HepG2 (cell line): Measurements from ENCODE around the gene CTSG. TPM values are rescaled to one million over a fixed set of nuclear protein-coding genes. Genes with fewer than 3 reads are reported as not detected.

Experiments
- DZIP1 ChIP-seq: sonication (generic); formaldehyde crosslinking; IDR thresholded peaks from 2 replicates; pipeline ENCODE4 v1.5.0; 2020; ENCODE audit warnings: mild to moderate bottlenecking, missing genetic modification reagents
- EP300 ChIP-seq, 3 experiments: sonication (generic) in 1 of 3; formaldehyde crosslinking in 1 of 3; IDR thresholded peaks; 2 replicates each; pipeline versions ENCODE4 v1.5.1 to v1.6.1; 2011 to 2020; ENCODE audit warnings: low read depth in 2 of 3, low read length in 2 of 3, borderline replicate concordance in 1 of 3, improper control_type of control experiment in 1 of 3, mild to moderate bottlenecking in 1 of 3, missing genetic modification reagents in 1 of 3, moderate library complexity in 1 of 3
- HMG20B ChIP-seq: conservative IDR thresholded peaks from 2 replicates; pipeline ENCODE4 v1.6.1; 2016; ENCODE audit warnings: missing genetic modification reagents, missing compliant biosample characterization
- JUND ChIP-seq: sonication (generic); formaldehyde crosslinking; IDR thresholded peaks from 2 replicates; pipeline ENCODE4 v1.8.0; 2022; ENCODE audit warnings: mild to moderate bottlenecking, missing genetic modification reagents
- MTA3 ChIP-seq: sonication (generic); formaldehyde crosslinking; IDR thresholded peaks from 2 replicates; pipeline ENCODE4 v1.4.0; 2020; ENCODE audit warnings: missing genetic modification reagents
- NFATC3 ChIP-seq: sonication (generic); formaldehyde crosslinking; IDR thresholded peaks from 2 replicates; pipeline ENCODE4 v1.5.1; 2020; ENCODE audit warnings: mild to moderate bottlenecking, missing genetic modification reagents
- PAWR ChIP-seq: sonication (generic); formaldehyde crosslinking; IDR thresholded peaks from 2 replicates; pipeline ENCODE4 v1.4.0; 2020; ENCODE audit warnings: missing genetic modification reagents, mild to moderate bottlenecking, borderline replicate concordance
- PAXIP1 ChIP-seq: sonication (generic); formaldehyde crosslinking; conservative IDR thresholded peaks from 2 replicates; pipeline ENCODE4 v1.4.0; 2020; ENCODE audit warnings: mild to moderate bottlenecking, missing genetic modification reagents, moderate library complexity
- SALL1 ChIP-seq: sonication (generic); formaldehyde crosslinking; IDR thresholded peaks from 2 replicates; pipeline ENCODE4 v1.8.0; 2022; ENCODE audit warnings: mild to moderate bottlenecking, missing genetic modification reagents
- SMAD9 ChIP-seq: sonication (generic); formaldehyde crosslinking; IDR thresholded peaks from 2 replicates; pipeline ENCODE4 v1.5.1; 2020; ENCODE audit warnings: mild to moderate bottlenecking, missing genetic modification reagents
- SMARCE1 ChIP-seq: fragments of 450-650 bp; IDR thresholded peaks from 2 replicates; pipeline ENCODE4 v1.6.1; 2017; ENCODE audit warnings: borderline replicate concordance
- STAG1 ChIP-seq: sonication (generic); formaldehyde crosslinking; IDR thresholded peaks from 2 replicates; pipeline ENCODE4 v1.4.0; 2020; ENCODE audit warnings: missing genetic modification reagents
- ZBTB4 ChIP-seq: sonication (generic); formaldehyde crosslinking; IDR thresholded peaks from 2 replicates; pipeline ENCODE4 v1.4.0; 2020; ENCODE audit warnings: missing genetic modification reagents, mild to moderate bottlenecking, borderline replicate concordance
- ZNF274 ChIP-seq: sonication (generic); formaldehyde crosslinking; IDR thresholded peaks from 2 replicates; pipeline ENCODE4 v1.5.1; 2020; ENCODE audit warnings: mild to moderate bottlenecking, missing genetic modification reagents
- ZNF354B ChIP-seq: sonication (generic); formaldehyde crosslinking; IDR thresholded peaks from 2 replicates; pipeline ENCODE4 v1.8.0; 2022; ENCODE audit warnings: mild to moderate bottlenecking, missing genetic modification reagents
- ZNF549 ChIP-seq: sonication (generic); formaldehyde crosslinking; IDR thresholded peaks from 2 replicates; pipeline ENCODE4 v1.5.0; 2020; ENCODE audit warnings: missing genetic modification reagents
- ZNF552 ChIP-seq: sonication (generic); formaldehyde crosslinking; IDR thresholded peaks from 2 replicates; pipeline ENCODE4 v1.9.0; 2022; ENCODE audit warnings: missing genetic modification reagents, mild to moderate bottlenecking, borderline replicate concordance
- ZNF556 ChIP-seq: sonication (generic); formaldehyde crosslinking; IDR thresholded peaks from 2 replicates; pipeline ENCODE4 v1.4.0; 2020; ENCODE audit warnings: mild to moderate bottlenecking, missing genetic modification reagents, borderline replicate concordance
- ZNF768 ChIP-seq: sonication (generic); formaldehyde crosslinking; IDR thresholded peaks from 2 replicates; pipeline ENCODE4 v1.4.0; 2020; ENCODE audit warnings: missing genetic modification reagents
- ZNF83 ChIP-seq: sonication (generic); formaldehyde crosslinking; IDR thresholded peaks from 2 replicates; pipeline ENCODE4 v1.4.0; 2020; ENCODE audit warnings: missing genetic modification reagents, mild to moderate bottlenecking, borderline replicate concordance
- polyA plus RNA-seq, 8 experiments: library from polyadenylated mRNA; depleted of rRNA in 3 of 8; stranded (reverse) in 7 of 8; unstranded in 1 of 8; fragments of >200 nt; fragmentation: Illumina TruSeq in 4 of 8; extraction: Trizol in 4 of 8; gene quantifications; 2 replicates each; pipeline versions ENCODE4 v1.2.1 to v1.2.3, GENCODE V29; 2011 to 2016; ENCODE audit warnings: low read depth in 4 of 8, missing spikeins in 1 of 8, mixed read lengths in 1 of 8; ENCODE audit not compliant: insufficient read depth in 1 of 8
- total RNA-seq, 5 experiments: library from RNA; depleted of rRNA; stranded (reverse); fragments of >200 nt; fragmentation: Illumina TruSeq; extraction: Trizol; gene quantifications; 2 replicates each; pipeline ENCODE4 v1.2.3, GENCODE V29; 2016; ENCODE audit warnings: low read depth in 1 of 5

CTSG gene
- total and polyA plus RNA-seq, 2 of the 13 experiments (the other 11 are each of a cell fraction or from before 2014, with no cell fraction given), result not detected

GRCh38 chr14:24605435-24606190 is 29.6 kb upstream of the CTSG start (continued):
- 0 out of 2 replicates have a peak, but pooled peaks have one; percentile 42 for TF ChIP-seq ZBTB4 (CRISPR knock-in tag)
- TF ChIP-seq SALL1 (CRISPR knock-in tag), result no peak
- no peak for TF ChIP-seq PAXIP1 (CRISPR knock-in tag)
- TF ChIP-seq MTA3 (CRISPR knock-in tag), result no peak
- TF ChIP-seq EP300 (IDR thresholded peaks at IDR 0.05; ENCODE audit: low read depth in 2 of 2, low read length in 2 of 2), result no peak
- TF ChIP-seq EP300 (CRISPR knock-in tag; IDR thresholded peaks at IDR 0.05; ENCODE audit: borderline replicate concordance), result no peak
- no peak for TF ChIP-seq PAWR (CRISPR knock-in tag)
- TF ChIP-seq ZNF274 (CRISPR knock-in tag), result 0 out of 2 replicates have a peak, but pooled peaks have one; percentile 40
- no peak for TF ChIP-seq ZNF556 (CRISPR knock-in tag)
- no peak for TF ChIP-seq ZNF549 (CRISPR knock-in tag)
- 0 out of 2 replicates have a peak, but pooled peaks have one; percentile 10 for TF ChIP-seq JUND (CRISPR knock-in tag)
- peak; percentile 30; the same call in 1 of the 2 replicates for TF ChIP-seq ZNF768 (CRISPR knock-in tag)
- no peak for TF ChIP-seq HMG20B (CRISPR knock-in tag)
- peak; percentile 61; the same call in 1 of the 2 replicates for TF ChIP-seq NFATC3 (CRISPR knock-in tag)
- no peak for TF ChIP-seq ZNF552
- TF ChIP-seq SMAD9 (CRISPR knock-in tag), result no peak
- TF ChIP-seq ZNF83 (CRISPR knock-in tag), result 0 out of 2 replicates have a peak, but pooled peaks have one; percentile 37
- no peak for TF ChIP-seq SMARCE1
- TF ChIP-seq DZIP1 (CRISPR knock-in tag), result peak; percentile 76; the same call in 1 of the 2 replicates
- TF ChIP-seq ZNF354B, result 0 out of 2 replicates have a peak, but pooled peaks have one; percentile 64
- peak; percentile 68 for TF ChIP-seq STAG1
